ENCODE results near the gene HEG1. TPM values are rescaled to one million over a fixed set of nuclear protein-coding genes. Genes with fewer than 3 reads are reported as not detected.

Gene HEG1
- total and polyA plus RNA-seq, 2 of the 4 experiments (the other 2 are of a cell fraction) = 25.6 to 43.4 TPM

GRCh38 chr3:125078951-125079674 lies 23.3 kb upstream of the HEG1 start:
- Histone ChIP-seq H3K27me3 (ENCODE audit: control insufficient read depth, insufficient read depth, low read length) (no peaks in the 10 kb centered on the region), H2AK9ac (replicated peaks; ENCODE audit: low read depth, low read length, poor library complexity) (no peak overlapping the region), H3K4me1 (ENCODE audit: control insufficient read depth, insufficient read depth, low read length) (peaks cover 19% of the 10 kb centered on the region), H3K27ac (ENCODE audit: insufficient read depth, low read length) (no peak overlapping the region), H4K91ac (ENCODE audit: insufficient read depth, low read depth, low read length) (peak overlapping the region; percentile 38; the same call in 1 of the 2 replicates), H4K20me1 (ENCODE audit: insufficient read depth, low read length) (no peaks in the 10 kb centered on the region), H2AFZ (replicated peaks; ENCODE audit: low read length, poor library complexity) (no peak overlapping the region), H2BK15ac (ENCODE audit: low read depth, low read length) (peak overlapping the region; percentile 78; the same call in 1 of the 3 replicates), H3K9ac (ENCODE audit: low read depth, low read length) (no peak overlapping the region), H4K8ac (ENCODE audit: low read depth in 2 of 2, low read length in 2 of 2) (peak overlapping the region in 1 of 2 experiments; percentile 82; a peak in 2 of 4 replicates), H3K9me1 (ENCODE audit: insufficient read depth, low read length) (0 out of 2 replicates have a peak, but pooled peaks cover 8% of the 10 kb centered on the region), H3K18ac (ENCODE audit: low read depth, low read length) (peak overlapping the region; percentile 63), H3K4ac (ENCODE audit: low read depth, low read length) (peak overlapping the region; percentile 73; the same call in 1 of the 2 replicates), H2AK5ac (ENCODE audit: low read depth, low read length) (peak overlapping the region; percentile 79), H3K14ac (replicated peaks; ENCODE audit: low read depth, low read length) (peak overlapping the region; percentile 48; the same call in 1 of the 2 replicates), H4K5ac (ENCODE audit: low read depth, low read length) (peak overlapping the region; percentile 70; the same call in 1 of the 2 replicates), H3K79me1 (ENCODE audit: low read depth in 1 of 2, low read length in 2 of 2) (no peaks in the 10 kb centered on the region), H3K56ac (ENCODE audit: extremely low read depth, insufficient read depth, low read length) (no peak overlapping the region), H3K23ac (ENCODE audit: low read depth, low read length) (no peak overlapping the region), H2BK5ac (ENCODE audit: low read depth, low read length, poor library complexity, severe bottlenecking) (peak overlapping the region; percentile 76), H2BK20ac (ENCODE audit: low read depth, low read length) (peak overlapping the region; percentile 79), H3K4me2 (ENCODE audit: low read depth, low read length) (no peak overlapping the region), H2BK120ac (ENCODE audit: low read depth, low read length) (peak overlapping the region; percentile 84), H3K4me3 (ENCODE audit: insufficient read depth, low read depth, low read length) (no peak overlapping the region), H3K9me3 (ENCODE audit: control insufficient read depth, insufficient read depth, low read length) (0 out of 2 replicates have a peak, but pooled peaks cover 3% of the 10 kb centered on the region), H3K36me3 (ENCODE audit: control insufficient read depth, insufficient read depth, low read length) (no peaks in the 10 kb centered on the region)
- no TSS peak for BruUV-seq (replicated peaks)
- intact Hi-C loops (cut with micrococcal nuclease) = no loop called here
- no CpG with 5 or more reads among the region's 6 CpGs for WGBS, 2 experiments (ENCODE audit: extremely low coverage in 2 of 2, insufficient read length in 1 of 2)
- TF ChIP-seq MXI1 (IDR thresholded peaks at IDR 0.05; ENCODE audit: borderline replicate concordance, low read depth, low read length) (no peak), CTCF (conservative IDR thresholded peaks at IDR 0.05; ENCODE audit: low read depth, low read length) (no peak), CEBPB (IDR thresholded peaks at IDR 0.05; ENCODE audit: low read depth, low read length) (peak; percentile 34; the same call in 1 of the 2 replicates)
- ChIA-PET CTCF (interaction anchor here (1.4 kb wide), 1 partner anchor 28 kb away, joined by 3 read pairs; no protein-coding TSS in a partner anchor), POLR2A (ENCODE audit: unreplicated experiment) (interaction anchor here (0.6 to 1.0 kb wide), 3 partner anchors 13 to 22 kb away, joined by 3 to 4 read pairs (median 3); no protein-coding TSS in a partner anchor)
- DNase-seq (peak; percentile 48), ATAC-seq (ENCODE audit: low read depth) (no peak)
- dilution Hi-C loops (cut with HindIII; ENCODE audit: low sequenced_read_pairs, unreplicated experiment) = no loop called here
- in situ Hi-C loops (cut with MboI; ENCODE audit: low sequenced_read_pairs) = no loop called here
